Measurements from ENCODE around the gene DLGAP4.

DNA sequence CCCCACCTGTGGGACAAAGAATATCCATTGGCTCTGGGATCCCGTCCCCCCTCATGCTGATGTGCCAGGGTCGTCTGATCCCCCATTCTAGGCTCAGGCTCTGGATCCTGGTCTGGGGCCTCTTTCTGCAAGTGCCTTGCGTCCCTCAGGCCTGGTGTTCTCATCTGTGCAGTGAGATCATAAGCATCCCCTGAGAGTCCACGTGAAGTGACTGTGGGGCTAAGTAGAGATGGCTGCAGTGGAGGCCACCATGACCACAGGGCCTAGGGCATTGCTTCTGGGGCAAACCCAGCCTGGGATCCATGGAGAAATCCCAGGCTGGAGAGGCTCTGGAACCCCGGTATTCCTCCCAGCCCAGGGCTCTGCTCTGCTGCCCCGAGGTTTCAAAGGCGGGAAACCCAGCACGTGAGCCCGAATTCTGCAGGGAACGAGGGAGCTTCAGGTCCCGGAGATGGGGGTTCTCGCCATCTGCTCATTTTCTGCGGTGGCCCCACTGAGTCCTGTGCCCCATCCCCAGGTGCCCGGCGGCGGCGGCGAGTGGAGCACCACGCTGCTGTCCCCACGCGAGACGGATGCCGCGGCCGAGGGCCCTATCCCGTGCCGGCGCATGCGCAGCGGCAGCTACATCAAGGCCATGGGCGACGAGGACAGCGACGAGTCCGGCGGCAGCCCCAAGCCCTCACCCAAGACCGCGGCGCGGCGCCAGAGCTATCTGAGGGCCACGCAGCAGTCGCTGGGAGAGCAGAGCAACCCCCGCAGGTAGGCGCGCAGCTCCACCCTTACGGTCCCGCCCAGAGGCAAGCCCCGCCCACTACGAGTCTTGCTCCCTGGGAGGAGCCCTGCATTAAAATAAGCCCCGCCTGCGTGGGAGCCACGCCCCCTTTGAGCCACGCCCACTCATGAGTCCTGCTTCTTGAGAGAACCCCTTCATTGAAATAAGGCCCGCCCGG, 129.7 kb downstream of the DLGAP4 start:
- no peak for TF ChIP-seq SMC3 (conservative IDR thresholded peaks at IDR 0.05; ENCODE audit: insufficient read depth, low read depth, low read length)
- no peak for TF ChIP-seq PYGO2 (tag; IDR thresholded peaks at IDR 0.05)
- TF ChIP-seq E2F1 (CRISPR knock-in tag; IDR thresholded peaks at IDR 0.05): no peak
- no peak for TF ChIP-seq BDP1 (IDR thresholded peaks at IDR 0.05; ENCODE audit: insufficient read depth, insufficient read length)
- TF ChIP-seq RFX5 (IDR thresholded peaks at IDR 0.05; ENCODE audit: low read depth, low read length): no peak
- no peak for TF ChIP-seq NFXL1 (CRISPR knock-in tag; IDR thresholded peaks at IDR 0.05)
- peak; percentile 94 to 96 for TF ChIP-seq E2F6 (IDR thresholded peaks at IDR 0.05; ENCODE audit: borderline replicate concordance in 1 of 2, extremely low read depth in 1 of 2, insufficient read depth in 1 of 2, insufficient read length in 1 of 2, low read depth in 1 of 2, low read length in 1 of 2, poor library complexity in 1 of 2, severe bottlenecking in 1 of 2)
- TF ChIP-seq POLR2A (conservative IDR thresholded peaks at IDR 0.05): no peak
- TF ChIP-seq ZNF277 (CRISPR knock-in tag; IDR thresholded peaks at IDR 0.05; ENCODE audit: borderline replicate concordance): no peak

All from K562 (cell line).